GM18508 (cell line): ENCODE measurements around the gene KRTAP19-2.
"Not testable (repeated sequence)": the region's sequence is repeated elsewhere in the genome, so short reads cannot be mapped to it uniquely, and the experiment has no call there.

ENCODE experiments used
- ATAC-seq: cut with Tn5 transposase; IDR thresholded peaks from one replicate; pipeline ENCODE4 v1.9.1; 2021; ENCODE audit warnings: moderate number of reproducible peaks; ENCODE audit not compliant: insufficient read depth, unreplicated experiment

Gene KRTAP19-2, protein sequence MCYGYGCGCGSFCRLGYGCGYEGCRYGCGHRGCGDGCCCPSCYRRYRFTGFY

DNA sequence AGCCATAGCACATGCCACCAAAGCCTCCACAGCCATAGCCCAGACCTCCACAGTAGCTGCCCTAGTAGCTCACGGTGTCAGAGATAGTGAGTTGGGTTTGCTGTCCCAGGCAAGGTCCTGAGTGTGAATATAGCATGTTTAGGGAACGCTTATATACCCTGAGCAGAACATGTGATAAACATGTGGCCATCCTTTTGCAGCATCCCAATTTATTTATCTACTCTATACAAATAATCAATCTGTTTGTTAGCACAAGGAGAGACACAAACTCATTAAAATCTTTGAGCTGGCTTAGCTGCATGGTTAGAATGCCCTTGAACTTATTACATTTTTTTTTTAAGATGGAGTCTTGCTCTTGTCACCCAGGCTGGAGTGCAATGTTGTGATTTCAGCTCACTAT is at the start of gene KRTAP19-2:
KRTAP19-2 (minus strand) TSS at position 101 of the 400 bp plus-strand sequence; CDS start at position 13, 88 bp downstream.
- ATAC-seq: no peak

DNA sequence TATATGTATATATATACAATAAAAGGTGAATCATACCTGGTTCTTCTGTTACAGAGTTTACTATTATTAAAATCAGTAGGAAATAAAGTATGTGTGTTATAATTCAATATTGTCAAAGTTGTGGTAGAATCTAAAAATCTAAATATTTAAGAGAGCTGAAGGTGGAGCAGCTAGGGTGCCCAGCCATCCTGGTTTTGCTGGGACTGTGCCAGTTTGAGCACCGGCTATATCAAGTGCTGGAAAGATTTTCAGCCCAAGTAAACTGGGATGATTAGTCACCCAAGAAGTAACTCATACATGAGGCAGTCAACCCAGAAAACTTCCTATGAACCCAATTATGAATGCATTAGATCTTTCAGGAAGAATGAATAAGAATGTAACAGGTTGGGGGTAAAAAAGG is 31.6 kb upstream of the KRTAP19-2 start:
- no peak for ATAC-seq

DNA sequence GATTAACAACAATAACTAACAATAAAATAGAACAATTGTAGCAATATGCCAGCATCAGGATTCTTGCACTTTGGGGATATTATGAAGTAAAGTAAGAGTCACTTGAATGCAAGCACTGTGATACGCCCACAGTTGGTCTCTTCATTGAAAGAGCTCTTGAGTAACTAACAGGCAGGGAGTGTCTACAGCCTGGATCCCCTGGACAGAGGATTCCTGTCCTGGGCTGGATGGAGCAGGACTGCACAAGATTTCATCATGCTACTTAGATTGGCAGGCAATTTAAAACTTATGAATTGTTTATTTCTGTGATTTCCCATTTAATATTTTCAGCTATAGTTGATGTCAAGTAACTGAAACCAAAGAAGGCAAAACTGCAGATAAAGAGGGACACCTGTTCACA is 28.4 kb upstream of the KRTAP19-2 start:
- no peak for ATAC-seq

DNA sequence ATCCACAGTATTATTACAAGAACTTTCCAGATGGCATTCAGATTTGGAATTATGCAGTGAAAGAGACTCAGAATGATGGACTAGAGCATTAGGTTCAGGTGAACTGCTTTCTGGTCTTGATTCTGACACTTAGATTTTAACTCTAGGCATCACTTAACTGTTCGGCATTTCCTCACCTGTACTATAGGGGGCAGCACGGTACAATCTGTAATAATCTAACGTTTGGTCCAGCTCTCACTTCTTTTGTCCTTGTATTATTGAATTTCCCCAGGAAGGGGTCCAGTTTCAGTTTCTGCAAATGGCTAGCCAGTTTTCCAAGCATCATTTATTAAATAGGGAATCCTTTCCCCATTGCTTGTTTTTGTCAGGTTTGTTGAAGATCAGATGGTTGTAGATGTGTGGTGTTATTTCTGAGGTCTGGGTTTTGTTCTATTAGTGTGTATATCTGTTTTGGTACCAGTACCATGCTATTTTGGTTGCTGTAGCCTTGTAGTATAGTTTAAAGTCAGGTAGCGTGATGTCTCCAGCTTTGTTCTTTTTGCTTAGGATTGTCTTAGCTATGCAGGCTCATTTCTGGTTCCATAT is 18.5 kb upstream of the KRTAP19-2 start:
- ATAC-seq: not testable (repeated sequence)

DNA sequence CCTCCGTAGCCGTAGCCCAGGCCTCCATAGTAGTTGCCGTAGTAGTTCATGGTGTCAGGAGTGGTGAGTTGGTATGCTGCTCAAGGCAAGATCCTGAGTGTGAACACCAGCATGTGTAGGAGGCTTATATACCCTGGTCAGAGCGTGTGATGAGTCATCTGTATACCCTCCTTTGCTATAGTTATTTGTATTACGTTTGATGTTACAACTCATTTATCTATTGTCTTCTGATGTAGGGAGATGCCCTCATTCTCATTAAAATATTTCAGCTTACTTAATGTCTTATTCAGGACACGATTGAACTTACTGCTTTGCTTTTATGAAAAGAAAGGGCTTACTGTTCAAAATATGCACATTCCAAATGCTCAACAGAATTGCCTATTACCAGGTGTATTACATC is 14.8 kb upstream of the KRTAP19-2 start, which contains the start of gene KRTAP19-5:
KRTAP19-5 (minus strand) TSS at position 101 of the 400 bp plus-strand sequence; CDS start at position 50, 51 bp downstream.
- no peak for ATAC-seq

DNA sequence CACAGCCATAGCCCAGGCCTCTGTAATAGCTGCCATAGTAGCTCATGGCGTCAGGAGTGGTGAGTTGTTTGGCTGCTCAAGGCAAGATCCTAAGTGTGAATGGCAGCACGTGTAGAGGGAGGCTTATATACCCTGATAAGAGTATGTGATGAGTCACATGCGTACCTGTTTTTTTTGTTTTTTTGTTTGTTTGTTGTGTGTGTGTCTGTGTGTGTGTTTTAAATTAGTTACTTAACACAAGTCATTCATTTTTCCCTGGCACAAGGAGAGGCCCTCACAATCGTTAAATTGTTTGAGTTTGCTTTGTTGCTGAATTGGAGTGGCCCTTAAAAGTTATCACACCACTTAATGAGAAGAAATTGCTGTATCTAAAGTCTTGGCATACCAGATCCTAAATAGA is 9.8 kb upstream of the KRTAP19-2 start, which contains the start of gene KRTAP19-4:
KRTAP19-4 (minus strand) TSS at position 101 of the 400 bp plus-strand sequence; CDS start at position 46, 55 bp downstream.
- ATAC-seq: no peak

DNA sequence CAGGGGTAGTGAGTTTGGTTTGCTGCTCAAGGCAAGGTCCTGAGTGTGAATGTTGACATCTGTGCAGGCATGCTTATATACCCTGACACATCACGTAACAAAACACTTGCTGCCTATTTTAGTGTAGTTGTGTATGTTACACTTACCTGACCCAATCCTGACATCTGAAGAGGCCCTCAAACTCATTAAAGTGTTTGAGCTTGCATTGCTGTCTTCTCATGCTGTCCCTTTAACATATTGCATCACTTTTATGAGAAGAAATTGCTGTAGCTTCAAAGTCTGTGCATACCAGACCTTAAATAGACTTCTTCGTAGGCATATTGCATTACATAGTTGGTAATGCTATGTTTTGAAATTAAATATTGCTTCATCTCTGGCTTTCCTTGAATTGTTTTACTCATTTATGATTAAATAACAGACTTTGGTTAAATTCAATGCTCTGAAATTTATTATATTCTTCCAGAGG is 4.8 kb upstream of the KRTAP19-2 start, which contains the start of gene KRTAP19-3:
KRTAP19-3 (minus strand) TSS at position 51 of the 466 bp plus-strand sequence. CDS start 56 bp downstream, outside the sequence.
- no peak for ATAC-seq

DNA sequence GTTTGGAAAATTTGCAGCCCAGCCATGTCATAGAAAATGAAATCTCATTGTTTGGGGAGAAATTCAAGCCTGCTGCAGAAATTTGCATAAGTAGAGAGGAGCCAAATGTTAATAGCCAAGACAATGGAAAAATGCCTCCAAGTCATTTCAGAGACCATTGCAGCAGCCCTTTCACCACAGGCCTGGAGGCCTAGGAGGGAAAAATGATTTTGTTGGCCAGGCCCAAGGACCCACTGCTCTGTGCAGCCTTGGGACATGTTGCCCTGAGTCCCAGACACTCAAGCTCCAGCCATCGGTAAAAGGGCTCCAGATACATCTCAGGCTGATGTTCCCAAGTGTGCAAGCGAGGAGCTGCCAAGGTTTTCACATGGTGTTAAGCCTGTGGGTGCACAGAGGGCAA is 1.1 kb downstream of the KRTAP19-2 start:
- no peak for ATAC-seq

DNA sequence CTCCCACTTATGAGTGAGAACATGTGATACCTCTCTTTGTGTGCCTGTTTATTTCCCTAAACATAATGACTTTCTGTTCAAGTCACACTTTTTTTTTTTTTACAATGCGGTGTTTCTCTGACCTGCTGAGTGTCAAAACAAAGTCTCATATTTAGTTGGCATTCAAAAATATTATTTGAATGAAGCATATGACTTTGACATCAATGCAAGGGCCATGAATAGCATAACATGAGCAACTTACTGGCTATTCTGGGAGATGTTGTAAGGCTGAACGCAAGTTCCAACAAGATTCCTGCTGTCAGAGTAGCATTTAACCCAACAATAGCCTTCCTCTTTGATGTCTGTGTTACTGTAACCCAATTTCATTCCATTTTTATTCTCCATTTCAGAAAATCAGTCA is 5.1 kb downstream of the KRTAP19-2 start:
- ATAC-seq: no peak

DNA sequence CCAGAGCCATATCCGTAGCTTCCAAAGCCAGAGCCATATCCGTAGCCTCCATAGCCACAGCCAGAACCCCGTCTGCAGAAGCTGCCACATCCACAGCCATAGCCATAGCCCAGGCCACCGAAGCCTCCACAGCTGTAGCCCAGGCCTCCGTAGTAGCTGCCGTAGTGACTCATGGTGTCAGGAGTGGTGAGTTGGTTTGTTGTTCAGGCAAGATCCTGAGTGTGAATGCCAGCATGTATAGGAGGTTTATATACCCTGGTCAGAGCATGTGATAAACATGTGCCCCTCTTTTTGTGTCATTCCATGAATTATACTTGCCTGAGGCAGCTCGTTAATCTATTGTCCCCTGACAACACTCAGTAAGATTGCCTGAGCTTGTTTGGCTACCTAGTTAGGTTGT is 7.1 kb downstream of the KRTAP19-2 start, which contains the start of gene KRTAP19-1:
KRTAP19-1 (minus strand) TSS at position 223 of the 400 bp plus-strand sequence; CDS start at position 173, 50 bp downstream.
- ATAC-seq: no peak

DNA sequence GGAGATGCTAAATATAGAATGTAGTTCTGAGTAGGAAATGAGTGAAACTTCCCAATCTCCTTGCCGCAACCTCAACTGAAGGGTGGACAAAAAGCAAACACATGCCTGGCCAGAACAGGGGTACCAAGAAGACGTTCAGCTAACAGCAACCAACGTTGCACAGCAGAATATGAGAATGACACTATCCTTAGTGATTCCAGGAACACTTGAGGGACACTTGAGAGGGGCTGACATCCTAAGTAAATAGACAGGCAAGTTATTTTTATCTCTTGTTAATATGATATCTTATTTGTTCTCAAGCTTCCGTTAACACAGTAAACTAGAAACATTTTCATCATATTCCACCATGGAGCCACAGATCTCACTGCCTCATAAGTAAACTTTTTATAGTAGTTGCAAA is 8.0 kb downstream of the KRTAP19-2 start:
- ATAC-seq: no peak

DNA sequence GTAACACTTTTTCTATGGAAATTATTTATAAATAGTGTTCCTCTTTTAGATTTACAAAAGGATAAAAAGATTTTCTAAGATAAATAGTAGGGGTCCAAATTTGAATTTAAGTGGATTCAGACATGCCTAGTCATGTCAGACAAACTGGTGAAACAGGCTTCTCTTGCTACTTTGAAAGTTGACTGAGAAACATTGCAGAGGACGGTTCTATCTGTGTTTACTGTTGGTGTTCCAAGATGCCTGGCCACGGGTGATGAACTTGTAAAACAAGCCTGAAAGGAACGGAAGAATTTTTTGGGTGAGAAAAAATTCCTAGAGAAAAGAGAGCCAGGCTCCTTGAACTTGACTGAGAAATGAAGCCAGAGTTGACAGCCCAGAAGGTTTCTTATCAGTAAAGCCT is 9.2 kb downstream of the KRTAP19-2 start:
- no peak for ATAC-seq

DNA sequence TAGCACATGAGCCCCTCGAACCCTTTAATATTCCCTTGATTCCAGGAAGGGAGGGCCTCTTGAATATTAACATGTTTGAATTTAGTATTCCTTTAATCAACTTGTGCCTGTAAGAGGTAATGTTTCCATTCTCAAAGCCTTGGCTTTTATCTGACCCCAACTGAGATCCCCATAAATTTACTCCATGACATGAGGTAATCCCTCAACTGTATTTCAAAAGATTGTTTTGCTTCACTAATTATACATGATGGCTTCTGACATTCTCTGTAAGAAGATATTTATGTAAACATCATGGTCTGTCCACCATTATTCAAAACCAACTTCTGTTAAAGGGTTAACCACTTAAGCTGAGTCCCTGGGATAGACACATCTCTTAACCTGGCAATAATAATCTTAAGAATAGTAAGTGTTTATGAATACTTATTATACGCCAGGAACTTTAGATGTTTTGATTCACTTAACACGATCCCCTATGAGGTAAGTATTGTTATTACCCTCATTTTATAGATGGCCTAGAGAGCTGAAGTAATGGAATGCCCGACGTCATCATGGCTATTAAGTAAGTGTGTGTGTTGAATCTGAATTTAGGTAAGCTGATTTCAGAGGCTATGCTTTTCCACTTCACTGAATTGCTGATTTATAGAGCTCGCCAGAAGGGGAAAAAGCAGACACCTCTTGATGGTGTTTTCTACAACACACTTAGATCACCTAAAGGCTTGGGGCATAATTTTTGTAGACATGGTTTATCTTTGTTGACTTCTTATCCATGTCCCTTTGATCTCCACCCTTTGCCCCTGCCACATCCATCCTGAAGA is 18.1 kb downstream of the KRTAP19-2 start:
- no peak for ATAC-seq

DNA sequence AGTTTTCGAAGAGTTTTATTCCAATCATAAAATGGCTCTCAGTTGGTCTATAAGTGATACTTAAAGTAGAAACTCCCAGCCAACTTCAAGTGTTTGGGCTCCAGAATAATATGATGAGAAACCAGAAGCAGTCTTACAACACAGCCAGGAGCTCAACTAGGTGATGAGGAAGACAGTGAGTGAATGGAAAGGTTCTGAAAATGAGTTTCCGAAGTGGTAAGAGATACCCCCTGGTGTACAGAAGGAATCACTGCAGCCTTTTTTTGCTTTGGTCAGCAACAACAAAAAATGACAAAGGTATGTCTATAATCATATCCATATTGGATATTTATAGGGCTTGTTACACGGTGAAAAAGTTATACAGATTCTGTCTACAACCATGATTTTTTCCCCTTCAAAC is 23.5 kb downstream of the KRTAP19-2 start:
- ATAC-seq: no peak

DNA sequence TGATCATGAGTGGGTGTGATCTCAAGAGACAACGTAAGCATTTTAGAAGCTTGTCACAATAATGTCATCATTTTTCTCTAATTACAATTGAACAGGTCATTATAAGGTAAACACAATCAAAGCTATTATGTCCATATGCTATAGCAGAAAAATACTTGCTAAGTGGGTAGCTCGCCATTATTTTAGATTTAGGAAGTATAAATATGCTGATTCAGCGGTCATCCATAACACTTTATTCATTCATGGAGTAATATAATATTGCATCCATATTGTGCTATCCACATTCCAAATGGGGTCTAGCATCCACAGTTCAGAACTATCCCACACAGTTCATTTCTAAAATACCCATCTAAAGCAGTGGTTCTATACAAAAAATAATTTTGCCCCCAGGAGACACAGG is 38.7 kb downstream of the KRTAP19-2 start:
- no peak for ATAC-seq

DNA sequence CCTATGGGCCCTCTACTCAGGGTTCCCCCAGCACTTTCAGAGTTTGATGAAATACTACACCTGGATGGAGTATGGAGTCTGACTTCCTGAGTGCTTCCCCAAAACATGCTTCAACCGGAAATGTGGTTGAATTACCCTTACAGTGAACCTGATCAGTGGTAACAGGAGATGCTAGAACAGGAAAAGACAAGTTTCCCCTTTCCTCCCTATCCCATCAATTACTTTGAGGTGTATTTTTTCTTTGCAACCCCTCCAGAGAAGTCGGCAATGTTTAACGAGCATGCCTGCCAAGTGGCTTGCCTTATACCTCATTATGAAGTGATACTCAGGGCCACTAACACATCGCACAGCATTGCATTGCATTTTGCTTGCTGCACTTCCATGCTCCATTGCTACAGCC is 40.2 kb downstream of the KRTAP19-2 start:
- ATAC-seq: no peak

DNA sequence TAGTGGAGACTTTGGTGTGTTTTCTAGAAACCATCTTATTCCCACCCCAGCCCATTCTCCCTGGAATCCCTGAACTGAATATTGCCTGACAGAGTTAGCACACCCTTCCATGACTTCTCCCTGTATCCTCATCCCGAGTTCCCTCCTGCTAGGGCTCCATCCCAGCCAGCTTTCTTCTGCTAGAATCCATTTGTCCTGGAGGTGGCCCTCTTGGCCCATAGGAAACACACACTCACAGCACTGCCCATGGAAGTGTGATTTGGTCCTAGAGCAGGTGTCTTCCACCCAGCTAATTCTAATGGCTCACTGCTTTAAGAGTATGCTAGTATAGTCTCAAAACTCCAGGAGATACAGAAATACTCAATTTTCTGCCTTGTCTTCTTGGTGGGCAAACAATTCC is 43.0 kb downstream of the KRTAP19-2 start:
- ATAC-seq: no peak

DNA sequence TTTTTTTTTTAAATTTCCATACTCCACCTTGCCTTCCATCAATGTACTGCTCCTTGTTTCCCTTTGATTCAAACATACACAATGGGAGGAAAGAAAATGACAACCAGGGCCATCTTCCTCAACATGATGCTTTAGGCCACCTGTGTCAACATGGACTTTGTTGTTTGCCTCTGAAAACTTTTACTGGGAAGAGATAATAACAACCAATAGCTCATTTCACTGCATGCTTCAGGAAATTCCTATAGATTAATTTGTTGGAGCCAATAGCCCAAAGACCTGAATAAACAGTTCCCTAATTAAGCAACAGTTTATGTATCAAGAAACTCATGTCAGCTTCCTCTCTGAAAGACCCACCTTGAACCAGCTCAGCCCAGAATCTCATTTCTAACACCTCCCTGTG is 44.0 kb downstream of the KRTAP19-2 start:
- ATAC-seq: no peak

DNA sequence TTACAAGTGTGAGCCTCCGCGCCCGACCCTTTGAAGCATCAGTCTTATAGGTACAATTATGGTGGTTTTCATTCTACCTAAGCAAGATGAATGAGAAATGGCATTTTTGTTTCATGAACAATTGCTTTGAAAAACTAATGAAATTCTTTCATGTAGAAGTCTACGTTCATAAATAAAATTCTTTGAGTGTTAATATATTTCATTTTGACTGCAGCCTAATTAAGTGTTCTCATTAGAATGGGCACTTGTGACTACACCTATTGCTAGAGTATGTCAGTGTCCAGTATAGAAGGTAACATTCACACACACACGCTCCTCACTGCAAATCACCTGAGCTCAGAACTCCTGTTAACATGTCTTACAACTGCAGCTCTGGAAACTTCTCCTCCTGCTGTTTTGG is 47.3 kb downstream of the KRTAP19-2 start, which contains the start of gene KRTAP15-1:
KRTAP15-1 (plus strand) TSS at position 301 of the 400 bp plus-strand sequence; CDS start at position 354, 53 bp downstream.
- no peak for ATAC-seq
